GM12878 (cell line): Measurements from ENCODE around the gene TAPT1. TPM values are rescaled to one million over a fixed set of nuclear protein-coding genes. Genes with fewer than 3 reads are reported as not detected.

Experiments
- ATAC-seq: fragments of 200-7000 bp; cut with Tn5 transposase; 3 replicates; pipeline ENCODE4 v1.9.1; 2020; ENCODE audit warnings: mild to moderate bottlenecking, moderate library complexity
- BruUV-seq: library from RNA; stranded (reverse); fragments of 400-500 nt; replicated peaks from 2 replicates; lab custom pipeline; 2021; lab: Mats Ljungman, UMichigan
- CTCF ChIA-PET: fragments of 300-600 bp; sonication (Branson Sonifier 250); formaldehyde crosslinking; extraction: SDS; loops from one replicate; lab custom pipeline; 2021; ENCODE audit warnings: inconsistent platforms; lab: Yijun Ruan, JAX
- POLR2A ChIA-PET: fragments of 350-600 bp; formaldehyde crosslinking; extraction: SDS; loops from one replicate; lab custom pipeline; 2021; ENCODE audit warnings: inconsistent platforms; lab: Charles Lee
- RAD21 ChIA-PET: fragments of 300-600 bp; sonication (Branson Sonifier 250); formaldehyde crosslinking; loops from one replicate; lab custom pipeline; 2023; ENCODE audit warnings: antibody characterized with exemption; ENCODE audit not compliant: unreplicated experiment; lab: Charles Lee
- SMC1A ChIA-PET: fragments of 300-600 bp; sonication (Branson Sonifier 250); formaldehyde crosslinking; loops from one replicate; lab custom pipeline; 2023; ENCODE audit not compliant: unreplicated experiment, uncharacterized antibody; lab: Charles Lee
- DNase-seq: peaks from one replicate; pipeline ENCODE4 v3.0.0-alpha.2; 2011; ENCODE audit warnings: low read depth, low spot score
- FAIRE-seq: peaks from 3 replicates; lab custom pipeline; 2011; peaks lifted over from hg19 to GRCh38; lab: Jason Lieb, UNC
- H2AFZ ChIP-seq: 2 replicates; pipeline ENCODE4 v1.6.0; 2011; ENCODE audit warnings: low read depth, low read length, control low read depth; ENCODE audit not compliant: control insufficient read depth
- H3K27ac ChIP-seq: 2 replicates; pipeline ENCODE4 v1.5.1; 2011; ENCODE audit warnings: control low read depth; ENCODE audit not compliant: control insufficient read depth, insufficient read depth
- H3K27me3 ChIP-seq, 2 experiments: replicated peaks in 1 of 2; 2 replicates each; pipeline versions ENCODE4 v1.6.0 to v1.6.1; 2011; ENCODE audit warnings: low read length in 1 of 2; ENCODE audit not compliant: control insufficient read depth in 2 of 2, insufficient read depth in 2 of 2
- H3K36me3 ChIP-seq, 2 experiments: 2 replicates each; pipeline ENCODE4 v1.5.1; 2011; ENCODE audit warnings: low read length in 1 of 2; ENCODE audit not compliant: control insufficient read depth in 2 of 2, insufficient read depth in 2 of 2
- H3K4me1 ChIP-seq: 2 replicates; pipeline ENCODE4 v1.6.1; 2011; ENCODE audit warnings: mild to moderate bottlenecking, low read length, moderate library complexity, mixed read lengths; ENCODE audit not compliant: control insufficient read depth, insufficient read depth
- H3K4me2 ChIP-seq: 2 replicates; pipeline ENCODE4 v1.6.0; 2011; ENCODE audit warnings: control low read depth; ENCODE audit not compliant: control insufficient read depth, insufficient read depth
- H3K4me3 ChIP-seq: fragments of 200-600 bp; sonication (generic); 2 replicates; pipeline ENCODE4 v1.5.1; 2016
- H3K79me2 ChIP-seq: 2 replicates; pipeline ENCODE4 v1.6.0; 2011; ENCODE audit warnings: low read length; ENCODE audit not compliant: control insufficient read depth, insufficient read depth
- H3K9ac ChIP-seq: 2 replicates; pipeline ENCODE4 v1.8.0; 2011; ENCODE audit warnings: low read length, control low read depth, mixed read lengths; ENCODE audit not compliant: control insufficient read depth, insufficient read depth
- H3K9me3 ChIP-seq: replicated peaks from 3 replicates; pipeline ENCODE4 v1.5.1; 2011; ENCODE audit warnings: mild to moderate bottlenecking, low read length; ENCODE audit not compliant: control insufficient read depth, insufficient read depth
- H4K20me1 ChIP-seq: 2 replicates; pipeline ENCODE4 v1.6.0; 2011; ENCODE audit not compliant: control insufficient read depth, insufficient read depth
- BCL11A ChIP-seq: IDR thresholded peaks from 2 replicates; pipeline ENCODE4 v1.6.1; 2011; ENCODE audit warnings: low read depth, low read length
- CHD4 ChIP-seq: fragments of 200-600 bp; sonication (generic); IDR thresholded peaks from 2 replicates; pipeline ENCODE4 v1.6.1; 2016; ENCODE audit warnings: mild to moderate bottlenecking
- CREB1 ChIP-seq: IDR thresholded peaks from 2 replicates; pipeline ENCODE4 v1.6.1; 2012; ENCODE audit warnings: low read depth, mild to moderate bottlenecking, inconsistent platforms
- NFIC ChIP-seq: IDR thresholded peaks from 2 replicates; pipeline ENCODE4 v1.6.1; 2012; ENCODE audit warnings: low read depth, mild to moderate bottlenecking, inconsistent platforms, low read length, moderate library complexity
- NR2C2 ChIP-seq: IDR thresholded peaks from 2 replicates; pipeline ENCODE4 v1.6.1; 2011; ENCODE audit warnings: borderline replicate concordance, low read depth; ENCODE audit not compliant: control insufficient read depth, insufficient read length
- POLR2AphosphoS2 ChIP-seq: IDR thresholded peaks from 2 replicates; pipeline ENCODE4 v1.6.1; 2011; ENCODE audit warnings: low read depth, mild to moderate bottlenecking, low read length, improper control_type of control experiment, moderate library complexity
- POU2F2 ChIP-seq: IDR thresholded peaks from 3 replicates; pipeline ENCODE4 v1.6.1; 2011; ENCODE audit warnings: low read depth, mild to moderate bottlenecking, low read length, borderline replicate concordance
- SKIL ChIP-seq: fragments of 450-650 bp; IDR thresholded peaks from 2 replicates; pipeline ENCODE4 v1.6.1; 2017; ENCODE audit warnings: mild to moderate bottlenecking, low read depth, inconsistent platforms; ENCODE audit not compliant: poor library complexity, severe bottlenecking
- SMC3 ChIP-seq: IDR thresholded peaks from 2 replicates; pipeline ENCODE4 v1.6.1; 2011; ENCODE audit warnings: low read length, improper control_type of control experiment, borderline replicate concordance
- WGBS: methylation state at CpG from one replicate; pipeline ENCODE4 v1.1.6; 2016; ENCODE audit warnings: low lambda C conversion rate; ENCODE audit not compliant: insufficient replicate concordance, insufficient coverage; ENCODE audit errors: missing lambda C conversion rate; 5-methylcytosine and 5-hydroxymethylcytosine counted together
- in situ Hi-C: fragments of 300-500 bp; cut with MboI; formaldehyde crosslinking; loops from 9 replicates; pipeline ENCODE4 v1.14.3; 2018; ENCODE audit warnings: mixed read lengths
- intact Hi-C: fragments of 100-400 bp; cut with micrococcal nuclease; formaldehyde crosslinking; loops from one replicate; pipeline ENCODE4 v1.14.2; 2022; ENCODE audit not compliant: unreplicated experiment
- polyA plus RNA-seq, 11 experiments: library from polyadenylated mRNA; depleted of rRNA in 4 of 11; unstranded in 6 of 11; stranded (reverse) in 5 of 11; fragments of >200 nt; fragmentation: Nextera tagmentation in 4 of 11; fragmentation: Illumina TruSeq in 1 of 11; extraction: Ambion mirVana in 4 of 11; extraction: Trizol in 1 of 11; gene quantifications; 1 replicate in 1 of 11; 2 replicates in 10 of 11; pipeline versions ENCODE4 v1.2.1 to v1.2.3, GENCODE V29; 2011 to 2016; ENCODE audit warnings: inconsistent platforms in 2 of 11, missing spikeins in 2 of 11, low read depth in 1 of 11
- total RNA-seq, 4 experiments: library from RNA; depleted of rRNA in 3 of 4; stranded (reverse); fragments of >200 nt in 3 of 4; fragmentation: Illumina TruSeq in 1 of 4; extraction: Trizol in 1 of 4; gene quantifications; 2 replicates each; pipeline versions ENCODE4 v1.2.1 to v1.2.3, GENCODE V29; 2013 to 2021
- TF ChIP-seq, protein P1 (sequence below): fragments of 450-650 bp; IDR thresholded peaks from 2 replicates; pipeline ENCODE4 v1.6.1; 2016; ENCODE audit warnings: mild to moderate bottlenecking

TAPT1 gene
- total and polyA plus RNA-seq, 10 of the 15 experiments (the other 5 are each of a cell fraction or from before 2014, with no cell fraction given), result 0.91 to 23.3 (median 9.5) TPM

DNA sequence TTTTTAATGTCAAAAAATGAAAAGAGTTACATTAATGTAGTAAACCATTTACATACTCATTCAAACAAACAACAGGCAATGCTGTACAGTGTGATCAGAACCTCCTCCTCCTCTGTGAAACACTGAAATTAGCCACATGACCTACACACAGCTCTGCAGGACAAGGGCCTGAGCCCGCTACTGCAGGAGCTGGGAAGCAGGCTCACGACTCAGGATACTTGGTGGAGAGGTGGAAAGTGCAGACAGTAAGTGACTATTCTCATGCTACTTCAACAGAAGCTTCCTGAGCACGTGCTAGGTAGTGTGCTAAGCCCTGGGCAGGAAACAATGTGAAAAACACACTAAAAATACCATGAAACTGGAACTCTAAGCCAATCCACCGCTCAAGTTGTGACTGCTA lies 56.8 kb downstream of the TAPT1 start:
- H3K4me2 ChIP-seq, result no peak overlapping the region
- WGBS, result 99% methylated on average over 4 of the region's 4 CpGs
- H3K36me3 ChIP-seq, result peaks cover 2 to 16% of the 10 kb centered on the region in 2 experiments
- CTCF ChIA-PET, result no interaction called here
- H3K9me3 ChIP-seq, result no peaks in the 10 kb centered on the region
- TF ChIP-seq NFIC (no peak), NR2C2 (no peak), POU2F2 (no peak), BCL11A (no peak), SMC3 (no peak), POLR2AphosphoS2 (no peak), CREB1 (no peak), CHD4 (no peak), SKIL (no peak)
- TF ChIP-seq, protein P1, sequence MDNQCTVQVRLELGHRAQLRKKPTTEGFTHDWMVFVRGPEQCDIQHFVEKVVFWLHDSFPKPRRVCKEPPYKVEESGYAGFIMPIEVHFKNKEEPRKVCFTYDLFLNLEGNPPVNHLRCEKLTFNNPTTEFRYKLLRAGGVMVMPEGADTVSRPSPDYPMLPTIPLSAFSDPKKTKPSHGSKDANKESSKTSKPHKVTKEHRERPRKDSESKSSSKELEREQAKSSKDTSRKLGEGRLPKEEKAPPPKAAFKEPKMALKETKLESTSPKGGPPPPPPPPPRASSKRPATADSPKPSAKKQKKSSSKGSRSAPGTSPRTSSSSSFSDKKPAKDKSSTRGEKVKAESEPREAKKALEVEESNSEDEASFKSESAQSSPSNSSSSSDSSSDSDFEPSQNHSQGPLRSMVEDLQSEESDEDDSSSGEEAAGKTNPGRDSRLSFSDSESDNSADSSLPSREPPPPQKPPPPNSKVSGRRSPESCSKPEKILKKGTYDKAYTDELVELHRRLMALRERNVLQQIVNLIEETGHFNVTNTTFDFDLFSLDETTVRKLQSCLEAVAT, result no peak
- SMC1A ChIA-PET, result no interaction called here
- no peaks in the 10 kb centered on the region for H3K4me1 ChIP-seq
- FAIRE-seq (no peak), ATAC-seq (no peak), DNase-seq (no peak)
- intact Hi-C loops, result no loop called here
- H2AFZ ChIP-seq, result no peak overlapping the region
- in situ Hi-C loops, result no loop called here
- RAD21 ChIA-PET, result no interaction called here
- H3K9ac ChIP-seq, result no peak overlapping the region
- no peak overlapping the region for H3K4me3 ChIP-seq
- BruUV-seq, result no TSS peak
- H4K20me1 ChIP-seq, result no peaks in the 10 kb centered on the region
- no peaks in the 10 kb centered on the region for H3K79me2 ChIP-seq
- POLR2A ChIA-PET, result interaction anchor here (0.5 kb wide), 1 partner anchor 144 kb away, joined by 3 read pairs; no protein-coding TSS in a partner anchor
- no peak overlapping the region for H3K27ac ChIP-seq
- no peaks in the 10 kb centered on the region for H3K27me3 ChIP-seq
